ENCODE results near the gene CDC25B. TPM values are rescaled to one million over a fixed set of nuclear protein-coding genes. Genes with fewer than 3 reads are reported as not detected.

The CDC25B gene
- total and polyA plus RNA-seq, 2 of the 13 experiments (the other 11 are each of a cell fraction or from before 2014, with no cell fraction given): 14.5 to 19.4 TPM

GRCh38 chr20:3787324-3788014, 8.6 kb upstream of the CDC25B start (continued):
- 0 out of 2 replicates have a peak, but pooled peaks have one; percentile 28 for TF ChIP-seq POGK (CRISPR knock-in tag; conservative IDR thresholded peaks at IDR 0.05)
- 0 out of 2 replicates have a peak, but pooled peaks have one; percentile 2 for TF ChIP-seq FOXK1 (CRISPR knock-in tag; IDR thresholded peaks at IDR 0.05; ENCODE audit: borderline replicate concordance, low read depth)

GRCh38 chr20:3788685-3789155, 7.4 kb upstream of the CDC25B start:
- H3K79me2 ChIP-seq (ENCODE audit: insufficient read depth, low read length): peaks cover 9% of the 10 kb centered on the region
- ChIA-PET CTCF (ENCODE audit: low intra/inter-chr PET ratio, low total read pairs) (interaction anchor here (0.8 to 4.6 kb wide), 3 partner anchors 30 to 297 kb away, joined by 3 to 119 read pairs (median 49); partner anchors contain the start of gene AP5S1), POLR2A (interaction anchor here (0.9 to 10.4 kb wide), 2 partner anchors 11 to 31 kb away, joined by 3 to 134 read pairs; partner anchors contain the start of gene AP5S1)
- H3K4me1 ChIP-seq (ENCODE audit: insufficient read depth, low read length): peaks cover 61% of the 10 kb centered on the region
- H3K9ac ChIP-seq (ENCODE audit: insufficient read depth, low read depth, low read length): no peak overlapping the region
- DNase-seq (ENCODE audit: low spot score): no peak
- intact Hi-C loops (cut with micrococcal nuclease; ENCODE audit: unreplicated experiment) (no loop called here), in situ Hi-C loops (cut with HindIII; ENCODE audit: extremely low pct_ligation_motif_present, low pct_unique_long_range_greater_than_20kb) (loop anchor here (5.0 kb wide), 1 partner anchor 59 kb away; the partner anchor contains the start of gene MAVS)
- H4K20me1 ChIP-seq (ENCODE audit: insufficient read depth, low read length): peaks cover 5% of the 10 kb centered on the region; the same call in 1 of the 2 replicates
- H3K4me2 ChIP-seq (ENCODE audit: low read depth, low read length): peak overlapping the region; percentile 65
- no peak overlapping the region for H2AFZ ChIP-seq (ENCODE audit: low read length)
- no TSS peak for BruUV-seq (replicated peaks)
- WGBS (ENCODE audit: low lambda C conversion rate): 11% methylated on average over 4 of the region's 4 CpGs
- no peak overlapping the region for H3K4me3 ChIP-seq (replicated peaks in 1 of 3; ENCODE audit: insufficient read depth in 1 of 3, low read depth in 2 of 3, low read length in 3 of 3)
- no peaks in the 10 kb centered on the region for H3K36me3 ChIP-seq (replicated peaks in 1 of 2; ENCODE audit: control insufficient read depth in 1 of 2, insufficient read depth in 2 of 2, low read length in 2 of 2)
- H3K27me3 ChIP-seq (ENCODE audit: control insufficient read depth in 1 of 2, insufficient read depth in 2 of 2, low read length in 2 of 2): peaks cover 0 to 18% of the 10 kb centered on the region in 2 experiments; a peak in 3 of 5 replicates
- no peaks in the 10 kb centered on the region for H3K9me3 ChIP-seq (ENCODE audit: low read length)
- FAIRE-seq: no peak
- no peak overlapping the region for H3K27ac ChIP-seq (ENCODE audit: extremely low read length, insufficient read depth, low read length)
- no peak for ATAC-seq
- TF ChIP-seq TGIF2 (CRISPR knock-in tag; IDR thresholded peaks at IDR 0.05) (no peak), NONO (IDR thresholded peaks at IDR 0.05) (peak; percentile 96; the same call in 1 of the 2 replicates), NONO (CRISPR knock-in tag; conservative IDR thresholded peaks at IDR 0.05) (no peak), DZIP1 (CRISPR knock-in tag; IDR thresholded peaks at IDR 0.05) (no peak), CSRNP2 (CRISPR knock-in tag; conservative IDR thresholded peaks at IDR 0.05; ENCODE audit: low read depth) (no peak), ZNF670 (CRISPR knock-in tag; IDR thresholded peaks at IDR 0.05; ENCODE audit: borderline replicate concordance) (no peak), GTF3A (CRISPR knock-in tag; conservative IDR thresholded peaks at IDR 0.05) (0 out of 2 replicates have a peak, but pooled peaks have one; percentile 52), PCBP2 (optimal IDR thresholded peaks at IDR 0.05; ENCODE audit: low read depth, low read length, poor library complexity, severe bottlenecking) (no peak), ZNF546 (CRISPR knock-in tag; conservative IDR thresholded peaks at IDR 0.05) (no peak), RAD51 (IDR thresholded peaks at IDR 0.05; ENCODE audit: borderline replicate concordance) (0 out of 2 replicates have a peak, but pooled peaks have one; percentile 16), ZNF362 (CRISPR knock-in tag; IDR thresholded peaks at IDR 0.05; ENCODE audit: borderline replicate concordance) (0 out of 2 replicates have a peak, but pooled peaks have one; percentile 24)

Data from HepG2 (cell line).